ENCODE data around the gene PRKAG2. TPM values are rescaled to one million over a fixed set of nuclear protein-coding genes. Genes with fewer than 3 reads are reported as not detected.

PRKAG2 gene
- polyA plus RNA-seq, 1 of the 3 experiments (the other 2 are of a cell fraction), result 51.6 TPM

GRCh38 chr7:151674161-151674920, 202.6 kb downstream of the PRKAG2 start (continued):
- no peak for TF ChIP-seq RXRA (IDR thresholded peaks at IDR 0.05; ENCODE audit: borderline replicate concordance, low read depth)

GRCh38 chr7:151673216-151673615, 203.7 kb downstream of the PRKAG2 start:
- H3K9me3 ChIP-seq, result no peaks in the 10 kb centered on the region
- no peak overlapping the region for H3K27ac ChIP-seq (ENCODE audit: low read depth in 2 of 2, low read length in 1 of 2)
- 91% methylated on average over 9 of the region's 9 CpGs for WGBS (ENCODE audit: low lambda C conversion rate)
- no peak overlapping the region for H3K4me3 ChIP-seq (ENCODE audit: low read depth in 2 of 2, low read length in 1 of 2)
- H3K4me1 ChIP-seq (ENCODE audit: control insufficient read depth in 1 of 2, insufficient read depth in 2 of 2, low read depth in 1 of 2, low read length in 1 of 2), result no peaks in the 10 kb centered on the region; a peak in 1 of 4 replicates
- H4K20me1 ChIP-seq (ENCODE audit: insufficient read depth), result no peaks in the 10 kb centered on the region
- POLR2A ChIA-PET, result no interaction called here
- H3F3A ChIP-seq (replicated peaks; ENCODE audit: insufficient read depth), result no peaks in the 10 kb centered on the region
- TF ChIP-seq FOXJ3 (CRISPR knock-in tag; IDR thresholded peaks at IDR 0.05) (no peak), MEF2A (IDR thresholded peaks at IDR 0.05; ENCODE audit: borderline replicate concordance, low read depth) (no peak), IRF3 (IDR thresholded peaks at IDR 0.05; ENCODE audit: low read depth, low read length) (no peak), GATA2 (CRISPR knock-in tag; IDR thresholded peaks at IDR 0.05) (no peak), SIN3A (IDR thresholded peaks at IDR 0.05; ENCODE audit: borderline replicate concordance, low read depth, low read length) (no peak), GABPA (IDR thresholded peaks at IDR 0.05; ENCODE audit: low read depth) (no peak), POLR2AphosphoS5 (IDR thresholded peaks at IDR 0.05; ENCODE audit: low read depth, low read length) (no peak), EZH2phosphoT487 (IDR thresholded peaks at IDR 0.05; ENCODE audit: borderline replicate concordance, low read depth) (no peak), NRF1 (IDR thresholded peaks at IDR 0.05; ENCODE audit: low read depth, low read length) (no peak), ELF1 (IDR thresholded peaks at IDR 0.05) (no peak), RXRA (IDR thresholded peaks at IDR 0.05; ENCODE audit: borderline replicate concordance, low read depth) (no peak), NFIC (IDR thresholded peaks at IDR 0.05; ENCODE audit: borderline replicate concordance) (no peak), ZBTB33 (IDR thresholded peaks at IDR 0.05; ENCODE audit: borderline replicate concordance, low read depth) (no peak), TEAD4 (IDR thresholded peaks at IDR 0.05; ENCODE audit: borderline replicate concordance, insufficient read depth) (no peak), FOXM1 (IDR thresholded peaks at IDR 0.05; ENCODE audit: low read depth) (no peak), EP300 (IDR thresholded peaks at IDR 0.05; ENCODE audit: borderline replicate concordance in 1 of 2, low read depth in 1 of 2, low read length in 1 of 2) (no peak)
- H3K9me2 ChIP-seq, result no peaks in the 10 kb centered on the region
- DNase-seq, result no peak
- no peaks in the 10 kb centered on the region for H3K27me3 ChIP-seq (ENCODE audit: insufficient read depth)
- no peak overlapping the region for H3K4me2 ChIP-seq
- no peaks in the 10 kb centered on the region for H3K36me3 ChIP-seq (replicated peaks in 1 of 2; ENCODE audit: control insufficient read depth in 1 of 2, insufficient read depth in 2 of 2, low read length in 1 of 2)
- H2AFZ ChIP-seq (ENCODE audit: low read depth), result no peak overlapping the region
- no peak overlapping the region for H3K9ac ChIP-seq
- CTCF ChIA-PET, result interaction anchor here (0.8 to 2.5 kb wide), 2 partner anchors 21 to 41 kb away, joined by 3 to 8 read pairs; no protein-coding TSS in a partner anchor
- no peaks in the 10 kb centered on the region for H3K79me2 ChIP-seq (ENCODE audit: insufficient read depth)
